Amygdala (tissue), 56 donors: ENCODE data around the gene EFHC1.

Experiments
- DNase-seq, 56 donors: peaks; one replicate each; lab custom pipeline; 2025; lab: John Stamatoyannopoulos, UW

Gene EFHC1

GRCh38 chr6:52515219-52515960, 95.2 kb downstream of the EFHC1 start:
- no peak for DNase-seq

GRCh38 chr6:52516269-52516668, 96.1 kb downstream of the EFHC1 start:
- no peak for DNase-seq

- no peak for DNase-seq
These were observed 96.8 kb downstream of the EFHC1 start for GRCh38 chr6:52516943-52517342.

- peak in 40 of 56 donors; percentile 11 to 85 (median 38) for DNase-seq
These were observed 97.5 kb downstream of the EFHC1 start for GRCh38 chr6:52517502-52518278.

GRCh38 chr6:52518279-52518945, 98.3 kb downstream of the EFHC1 start:
- DNase-seq = no peak

- no peak for DNase-seq
These were observed 99.5 kb downstream of the EFHC1 start for GRCh38 chr6:52519618-52520017.

GRCh38 chr6:52522151-52522626, 102.0 kb downstream of the EFHC1 start:
- no peak for DNase-seq

- DNase-seq = no peak
These were observed 102.5 kb downstream of the EFHC1 start for GRCh38 chr6:52522655-52523054.

- no peak for DNase-seq
These were observed 103.4 kb downstream of the EFHC1 start for GRCh38 chr6:52523378-52524142.

- no peak for DNase-seq
These were observed 104.8 kb downstream of the EFHC1 start for GRCh38 chr6:52524918-52525317.

GRCh38 chr6:52526634-52527033, 106.5 kb downstream of the EFHC1 start:
- no peak for DNase-seq

GRCh38 chr6:52527436-52527835, 107.3 kb downstream of the EFHC1 start:
- no peak for DNase-seq

- DNase-seq = no peak
These were observed 109.2 kb downstream of the EFHC1 start for GRCh38 chr6:52529311-52529710.

GRCh38 chr6:52530351-52530750, 110.2 kb downstream of the EFHC1 start:
- DNase-seq = no peak

- no peak for DNase-seq
These were observed 111.3 kb downstream of the EFHC1 start for GRCh38 chr6:52531396-52531795.

GRCh38 chr6:52531834-52532233, 111.7 kb downstream of the EFHC1 start:
- DNase-seq = no peak

- DNase-seq = no peak
These were observed 112.3 kb downstream of the EFHC1 start for GRCh38 chr6:52532457-52532856.

GRCh38 chr6:52533491-52533890, 113.3 kb downstream of the EFHC1 start:
- DNase-seq = no peak

- DNase-seq = no peak
These were observed 114.2 kb downstream of the EFHC1 start for GRCh38 chr6:52534363-52534762.

GRCh38 chr6:52534966-52535390, 114.8 kb downstream of the EFHC1 start:
- DNase-seq = no peak
